ENCODE results near the gene GALNT2.

DNA sequence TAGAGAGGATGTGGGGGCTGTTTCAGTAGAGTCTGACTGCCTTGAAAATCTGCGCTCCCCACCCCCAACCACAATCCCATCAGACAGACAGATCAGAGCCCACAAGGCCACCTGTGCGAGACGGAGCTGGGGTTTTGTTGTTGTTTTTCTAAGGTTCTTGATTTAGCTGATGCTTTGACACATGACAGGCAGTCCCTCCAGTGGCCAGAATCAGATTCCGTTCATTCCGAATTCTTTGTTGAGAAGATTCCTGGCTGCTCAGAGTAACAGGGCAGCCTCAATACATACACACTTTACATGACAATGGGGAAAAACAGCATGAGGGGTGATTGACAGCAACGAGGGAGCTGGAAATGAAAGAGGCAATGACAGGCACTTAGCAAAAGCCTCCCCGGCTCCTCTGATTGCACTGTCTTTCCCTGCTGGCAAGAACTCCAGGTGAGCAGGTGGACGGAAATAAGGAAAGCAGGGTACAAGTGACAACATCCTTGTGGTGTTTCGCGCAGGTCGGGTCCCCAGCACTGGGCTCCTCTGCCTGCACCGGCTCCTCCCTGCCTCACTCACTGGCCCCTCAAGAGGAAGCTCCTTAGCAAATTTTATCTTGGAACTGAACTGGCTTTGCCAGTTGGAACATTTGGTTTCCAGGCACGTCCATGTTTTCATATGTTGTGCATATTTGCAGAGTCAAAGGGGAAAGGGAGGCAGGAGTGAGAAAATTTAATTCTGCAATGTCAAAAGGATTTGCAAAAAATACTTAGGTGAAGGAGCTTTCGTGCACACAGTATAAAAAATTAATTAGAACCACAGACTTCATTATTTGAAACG is 210.4 kb downstream of the GALNT2 start:
- TF ChIP-seq POLR2A (IDR thresholded peaks at IDR 0.05; ENCODE audit: low read length) (no peak), GATA1 (IDR thresholded peaks at IDR 0.05; ENCODE audit: low read depth, low read length) (no peak)
